GM18508 (cell line): ENCODE data around the gene TSPAN8.

Experiments
- ATAC-seq: cut with Tn5 transposase; IDR thresholded peaks from one replicate; pipeline ENCODE4 v1.9.1; 2021; ENCODE audit warnings: moderate number of reproducible peaks; ENCODE audit not compliant: insufficient read depth, unreplicated experiment

TSPAN8 gene

GRCh38 chr12:71157601-71158233 is at the start of gene TSPAN8:
Gene TSPAN8, minus strand, starts transcription at chr12:71157999. Its CDS starts 321 bp downstream, at chr12:71157678.
- no peak for ATAC-seq

- no peak for ATAC-seq
These were observed 43.4 kb upstream of the TSPAN8 start for GRCh38 chr12:71201136-71201679.

- ATAC-seq: no peak
These were observed 42.9 kb upstream of the TSPAN8 start for GRCh38 chr12:71200706-71201105.

- no peak for ATAC-seq
These were observed 39.7 kb upstream of the TSPAN8 start for GRCh38 chr12:71197460-71197859.

- ATAC-seq: no peak
These were observed 37.6 kb upstream of the TSPAN8 start for GRCh38 chr12:71195338-71195896.

- no peak for ATAC-seq
These were observed 36.9 kb upstream of the TSPAN8 start for GRCh38 chr12:71194657-71195056.

GRCh38 chr12:71193041-71193440 is 35.2 kb upstream of the TSPAN8 start:
- no peak for ATAC-seq

- no peak for ATAC-seq
These were observed 33.9 kb upstream of the TSPAN8 start for GRCh38 chr12:71191509-71192196.

GRCh38 chr12:71190822-71191221 is 33.0 kb upstream of the TSPAN8 start:
- ATAC-seq: no peak

- ATAC-seq: no peak
These were observed 29.6 kb upstream of the TSPAN8 start for GRCh38 chr12:71187379-71187778.

- no peak for ATAC-seq
These were observed 28.9 kb upstream of the TSPAN8 start for GRCh38 chr12:71186571-71187288.

GRCh38 chr12:71183846-71184245 is 26.0 kb upstream of the TSPAN8 start:
- no peak for ATAC-seq

GRCh38 chr12:71183018-71183417 is 25.2 kb upstream of the TSPAN8 start:
- ATAC-seq: no peak

- ATAC-seq: no peak
These were observed 20.4 kb upstream of the TSPAN8 start for GRCh38 chr12:71178162-71178561.

GRCh38 chr12:71174825-71175224 is 17.0 kb upstream of the TSPAN8 start:
- ATAC-seq: no peak

- ATAC-seq: no peak
These were observed 16.3 kb upstream of the TSPAN8 start for GRCh38 chr12:71174146-71174545.

GRCh38 chr12:71170456-71170855 is 12.7 kb upstream of the TSPAN8 start:
- no peak for ATAC-seq

- no peak for ATAC-seq
These were observed 11.5 kb upstream of the TSPAN8 start for GRCh38 chr12:71169286-71169685.

GRCh38 chr12:71166862-71167496 is 9.2 kb upstream of the TSPAN8 start:
- ATAC-seq: no peak

GRCh38 chr12:71166280-71166679 is 8.5 kb upstream of the TSPAN8 start:
- ATAC-seq: no peak
